Measurements from ENCODE around the gene RABL6.

Gene RABL6

GRCh38 chr9:136849038-136849959 is 41.6 kb downstream of the RABL6 start, which contains the start of gene PHPT1:
PHPT1 (plus strand) TSS chr9:136849409; CDS start chr9:136849431, 22 bp downstream.
- peak; percentile 90 to 97 for DNase-seq

GRCh38 chr9:136849960-136850865 is 42.5 kb downstream of the RABL6 start:
- DNase-seq, result no peak

GRCh38 chr9:136850866-136851775 is 43.4 kb downstream of the RABL6 start:
- no peak for DNase-seq

- DNase-seq, result no peak
Observed at GRCh38 chr9:136851941-136852663, 44.4 kb downstream of the RABL6 start, which contains the start of gene MAMDC4. MAMDC4 (plus strand) TSS chr9:136852346; CDS start chr9:136852417, 71 bp downstream.

- DNase-seq, result no peak
Observed at GRCh38 chr9:136852664-136853595, 45.2 kb downstream of the RABL6 start.

GRCh38 chr9:136853596-136854112 is 45.9 kb downstream of the RABL6 start:
- no peak for DNase-seq

- DNase-seq, result no peak
Observed at GRCh38 chr9:136854113-136854841, 46.5 kb downstream of the RABL6 start.

GRCh38 chr9:136854842-136855460 is 47.2 kb downstream of the RABL6 start:
- no peak for DNase-seq

- no peak for DNase-seq
Observed at GRCh38 chr9:136855461-136856078, 47.8 kb downstream of the RABL6 start.

- DNase-seq, result no peak
Observed at GRCh38 chr9:136856079-136856476, 48.3 kb downstream of the RABL6 start.

GRCh38 chr9:136856541-136857141 is 48.9 kb downstream of the RABL6 start:
- no peak for DNase-seq

- DNase-seq, result no peak
Observed at GRCh38 chr9:136857166-136857565, 49.4 kb downstream of the RABL6 start.

- DNase-seq, result no peak
Observed at GRCh38 chr9:136857581-136858412, 50.0 kb downstream of the RABL6 start.

- no peak for DNase-seq
Observed at GRCh38 chr9:136858452-136858843, 50.7 kb downstream of the RABL6 start.

- peak; percentile 38 to 68 for DNase-seq
Observed at GRCh38 chr9:136858844-136859757, 51.4 kb downstream of the RABL6 start.

- no peak for DNase-seq
Observed at GRCh38 chr9:136860529-136860928, 52.8 kb downstream of the RABL6 start.

Measured in NCI-H446 (cell line).